ENCODE data around the gene GPR139. TPM values are rescaled to one million over a fixed set of nuclear protein-coding genes. Genes with fewer than 3 reads are reported as not detected.

GPR139 gene
- total RNA-seq, 1 donor from 2014 or later: not detected

GRCh38 chr16:20056436-20056835, 17.3 kb downstream of the GPR139 start:
- Histone ChIP-seq H3K9me3 (no peaks in the 10 kb centered on the region), H3K36me3 (no peaks in the 10 kb centered on the region), H3K27ac (no peak overlapping the region), H3K27me3 (ENCODE audit: low read depth) (peaks cover 4% of the 10 kb centered on the region), H3K4me3 (no peak overlapping the region), H3K4me1 (no peaks in the 10 kb centered on the region)
- intact Hi-C loops (cut with DNase I): no loop called here
- no peak for TF ChIP-seq CTCF (IDR thresholded peaks at IDR 0.05)
- no peak for ATAC-seq
- DNase-seq: no peak

GRCh38 chr16:20053336-20053735, 20.4 kb downstream of the GPR139 start:
- no peak overlapping the region for H3K4me3 ChIP-seq
- no peaks in the 10 kb centered on the region for H3K9me3 ChIP-seq
- no peak for ATAC-seq
- no peak overlapping the region for H3K27ac ChIP-seq
- DNase-seq: no peak
- intact Hi-C loops (cut with DNase I): no loop called here
- no peaks in the 10 kb centered on the region for H3K4me1 ChIP-seq
- TF ChIP-seq CTCF (IDR thresholded peaks at IDR 0.05): no peak
- peaks cover 4% of the 10 kb centered on the region for H3K27me3 ChIP-seq (ENCODE audit: low read depth)
- no peaks in the 10 kb centered on the region for H3K36me3 ChIP-seq

DNA sequence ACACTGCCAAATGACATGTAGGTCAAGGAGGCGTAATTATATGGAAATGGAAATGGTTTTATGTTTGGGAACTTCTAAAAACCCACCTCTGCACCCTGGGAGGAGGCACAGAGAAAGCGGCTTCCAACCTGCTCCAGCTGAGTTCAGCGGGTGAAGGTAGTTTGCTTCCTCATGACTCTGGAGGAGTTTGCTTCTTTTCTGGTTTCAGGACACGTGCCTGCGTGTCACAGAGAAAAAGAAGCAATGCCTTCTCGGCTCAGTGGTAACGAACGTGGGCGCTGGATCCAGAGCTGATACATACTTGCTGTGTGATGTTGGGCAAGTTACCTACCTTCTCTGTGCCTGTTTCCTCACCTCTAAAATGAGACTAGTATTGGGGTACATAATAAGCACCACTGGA, 22.1 kb downstream of the GPR139 start:
- intact Hi-C loops (cut with DNase I): no loop called here
- no peak for TF ChIP-seq CTCF (IDR thresholded peaks at IDR 0.05)
- Histone ChIP-seq H3K9me3 (no peaks in the 10 kb centered on the region), H3K27me3 (ENCODE audit: low read depth) (peaks cover 4% of the 10 kb centered on the region), H3K36me3 (no peaks in the 10 kb centered on the region), H3K4me1 (no peaks in the 10 kb centered on the region), H3K27ac (no peak overlapping the region), H3K4me3 (no peak overlapping the region)
- ATAC-seq (no peak), DNase-seq (no peak)

GRCh38 chr16:20051147-20051546, 22.5 kb downstream of the GPR139 start:
- H3K27ac ChIP-seq: no peak overlapping the region
- peaks cover 4% of the 10 kb centered on the region for H3K27me3 ChIP-seq (ENCODE audit: low read depth)
- H3K4me1 ChIP-seq: no peaks in the 10 kb centered on the region
- H3K36me3 ChIP-seq: no peaks in the 10 kb centered on the region
- no peak overlapping the region for H3K4me3 ChIP-seq
- H3K9me3 ChIP-seq: no peaks in the 10 kb centered on the region
- ATAC-seq (no peak), DNase-seq (no peak)
- intact Hi-C loops (cut with DNase I): no loop called here
- TF ChIP-seq CTCF (IDR thresholded peaks at IDR 0.05): no peak

GRCh38 chr16:20049831-20050230, 23.9 kb downstream of the GPR139 start:
- Histone ChIP-seq H3K27ac (no peak overlapping the region), H3K27me3 (ENCODE audit: low read depth) (peaks cover 4% of the 10 kb centered on the region), H3K4me1 (no peaks in the 10 kb centered on the region), H3K4me3 (no peak overlapping the region), H3K9me3 (no peaks in the 10 kb centered on the region), H3K36me3 (no peaks in the 10 kb centered on the region)
- no peak for ATAC-seq
- no peak for TF ChIP-seq CTCF (IDR thresholded peaks at IDR 0.05)
- intact Hi-C loops (cut with DNase I): no loop called here
- DNase-seq: no peak

DNA sequence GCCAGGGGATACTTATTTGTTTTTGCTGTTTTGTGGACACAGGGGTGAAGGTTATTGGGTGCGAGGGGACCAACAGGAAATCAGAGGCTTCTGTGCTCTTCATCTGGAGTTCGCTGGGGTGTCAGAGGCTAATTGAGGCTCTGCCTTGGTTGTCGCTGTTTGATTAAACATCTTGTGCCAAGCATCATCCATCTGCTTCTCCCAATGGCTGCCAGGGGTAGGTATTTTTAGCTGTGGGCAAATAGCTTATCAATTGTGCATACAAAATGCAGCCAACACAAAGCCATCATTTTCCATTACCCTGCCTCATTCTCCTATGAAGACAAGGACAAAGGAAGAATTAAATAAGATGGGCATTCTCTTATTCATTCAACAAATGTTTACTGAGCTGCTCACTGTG, 27.8 kb downstream of the GPR139 start:
- H3K9me3 ChIP-seq: no peaks in the 10 kb centered on the region
- no peak overlapping the region for H3K27ac ChIP-seq
- H3K4me1 ChIP-seq: no peaks in the 10 kb centered on the region
- no peaks in the 10 kb centered on the region for H3K36me3 ChIP-seq
- H3K27me3 ChIP-seq (ENCODE audit: low read depth): no peaks in the 10 kb centered on the region
- TF ChIP-seq CTCF (IDR thresholded peaks at IDR 0.05): no peak
- intact Hi-C loops (cut with DNase I): no loop called here
- ATAC-seq (no peak), DNase-seq (no peak)
- H3K4me3 ChIP-seq: no peak overlapping the region
